ENCODE data around the gene ZNF331.
A peak's percentile ranks its signal among the peaks of the same experiment; 100 is the strongest.
"Not testable (repeated sequence)": the region's sequence is repeated elsewhere in the genome, so short reads cannot be mapped to it uniquely, and the experiment has no call there.

ZNF331 gene

DNA sequence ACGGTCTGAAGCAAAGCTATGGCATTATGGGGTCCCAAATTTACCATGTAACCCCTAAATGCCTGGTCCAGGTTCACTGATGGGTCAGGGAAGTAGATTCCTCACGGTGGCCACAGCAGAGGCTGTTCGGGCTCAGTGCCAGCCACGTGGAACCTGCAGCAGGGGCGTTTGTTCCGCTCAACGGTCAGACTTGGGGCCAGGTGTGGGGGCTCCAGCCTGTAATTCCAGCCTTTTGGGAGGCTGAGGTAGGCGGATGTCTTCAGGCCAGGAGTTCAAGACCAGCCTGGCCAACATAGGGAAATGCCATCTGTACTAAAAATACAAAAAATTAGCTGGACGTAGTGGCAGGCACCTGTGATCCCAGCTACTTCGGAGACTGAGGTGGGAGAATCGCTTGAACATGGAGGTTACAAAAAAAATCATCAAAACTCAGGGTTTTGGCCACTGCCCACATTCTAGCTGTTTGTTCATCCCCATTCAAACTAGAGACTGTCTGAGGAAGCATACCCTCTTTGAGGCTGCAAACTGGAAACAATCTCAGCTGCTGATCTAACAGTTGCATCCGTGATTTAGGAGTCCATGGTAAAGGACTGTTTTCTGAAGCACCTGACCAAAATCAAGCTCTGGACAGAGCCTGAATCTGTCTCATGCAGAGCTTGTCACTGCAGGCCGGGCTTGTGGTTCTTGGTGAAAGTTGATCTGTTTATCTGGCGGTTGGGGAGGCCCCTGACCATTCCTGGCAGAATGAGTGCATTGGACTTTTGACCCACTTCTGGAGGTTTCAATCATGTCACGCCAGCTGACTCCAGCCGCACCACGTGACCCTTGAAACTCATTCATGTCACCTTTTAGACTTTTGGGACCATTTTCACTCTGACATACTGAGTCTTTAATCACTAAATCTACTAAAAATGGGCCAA lies 30.2 kb upstream of the ZNF331 start:
- Histone ChIP-seq H3K9me3 (ENCODE audit: control insufficient read depth, insufficient read depth, low read length) (no peaks in the 10 kb centered on the region), H3K27me3 (ENCODE audit: control insufficient read depth, insufficient read depth, low read length) (no peaks in the 10 kb centered on the region), H3K36me3 (ENCODE audit: control insufficient read depth, insufficient read depth, low read length) (no peaks in the 10 kb centered on the region), H3K4me1 (ENCODE audit: control insufficient read depth, insufficient read depth, low read length) (no peaks in the 10 kb centered on the region; the same call in none of the 2 replicates), H3K27ac (ENCODE audit: low read length) (no peak overlapping the region), H3K4me3 (ENCODE audit: low read length) (no peak overlapping the region)
- DNase-seq (ENCODE audit: low read depth, low spot score): no peak
- no CpG with 5 or more reads among the region's 17 CpGs for WGBS (ENCODE audit: insufficient coverage, insufficient read length)

DNA sequence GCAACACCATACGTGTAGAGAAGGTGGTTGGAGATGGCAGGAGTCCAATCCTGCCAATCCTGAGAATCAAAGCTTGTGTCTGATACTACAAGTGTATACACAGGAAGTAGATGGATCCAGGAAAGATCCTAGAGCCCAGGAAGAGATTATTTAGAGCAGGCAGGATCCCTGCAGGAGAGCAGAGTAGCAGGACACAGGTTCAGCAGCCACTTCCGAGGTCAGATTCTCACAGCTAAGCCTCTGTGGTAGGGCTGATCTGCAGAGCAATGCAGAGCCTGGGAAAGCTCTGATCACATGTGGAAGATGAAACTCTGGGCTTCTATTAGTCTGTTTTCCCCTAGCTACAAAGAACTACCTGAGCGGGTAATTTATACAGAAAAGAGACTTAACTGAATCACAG lies 28.5 kb upstream of the ZNF331 start:
- H3K9me3 ChIP-seq (ENCODE audit: control insufficient read depth, insufficient read depth, low read length): no peaks in the 10 kb centered on the region
- H3K4me1 ChIP-seq (ENCODE audit: control insufficient read depth, insufficient read depth, low read length): no peaks in the 10 kb centered on the region; the same call in none of the 2 replicates
- no peaks in the 10 kb centered on the region for H3K27me3 ChIP-seq (ENCODE audit: control insufficient read depth, insufficient read depth, low read length)
- H3K36me3 ChIP-seq (ENCODE audit: control insufficient read depth, insufficient read depth, low read length): no peaks in the 10 kb centered on the region
- DNase-seq (ENCODE audit: low read depth, low spot score): no peak
- H3K27ac ChIP-seq (ENCODE audit: low read length): no peak overlapping the region
- no peak overlapping the region for H3K4me3 ChIP-seq (ENCODE audit: low read length)
- no CpG with 5 or more reads among the region's 3 CpGs for WGBS (ENCODE audit: insufficient coverage, insufficient read length)

DNA sequence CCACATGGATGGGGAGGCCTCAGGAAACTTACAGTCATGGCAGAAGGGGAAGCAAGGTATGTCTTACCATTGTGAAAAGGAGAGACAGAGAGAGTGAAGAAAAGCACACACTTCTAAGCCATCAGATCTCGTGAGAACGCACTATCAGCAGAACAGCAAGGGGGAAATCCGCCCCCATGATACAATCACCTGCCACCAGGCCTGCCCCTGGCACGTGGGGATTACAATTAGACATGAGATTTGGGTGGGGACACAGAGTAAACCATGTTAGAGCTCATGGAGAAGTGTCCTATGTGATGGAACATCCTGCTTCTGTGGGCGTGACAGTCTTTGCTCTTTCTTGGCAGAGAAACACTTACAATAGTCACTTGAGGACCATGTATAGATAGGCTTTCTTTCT lies 28.1 kb upstream of the ZNF331 start:
- no peak overlapping the region for H3K4me3 ChIP-seq (ENCODE audit: low read length)
- H3K4me1 ChIP-seq (ENCODE audit: control insufficient read depth, insufficient read depth, low read length): no peaks in the 10 kb centered on the region; the same call in none of the 2 replicates
- no peaks in the 10 kb centered on the region for H3K36me3 ChIP-seq (ENCODE audit: control insufficient read depth, insufficient read depth, low read length)
- no peaks in the 10 kb centered on the region for H3K27me3 ChIP-seq (ENCODE audit: control insufficient read depth, insufficient read depth, low read length)
- WGBS (ENCODE audit: insufficient coverage, insufficient read length): no CpG with 5 or more reads among the region's 5 CpGs
- no peak overlapping the region for H3K27ac ChIP-seq (ENCODE audit: low read length)
- no peak for DNase-seq (ENCODE audit: low read depth, low spot score)
- H3K9me3 ChIP-seq (ENCODE audit: control insufficient read depth, insufficient read depth, low read length): no peaks in the 10 kb centered on the region

DNA sequence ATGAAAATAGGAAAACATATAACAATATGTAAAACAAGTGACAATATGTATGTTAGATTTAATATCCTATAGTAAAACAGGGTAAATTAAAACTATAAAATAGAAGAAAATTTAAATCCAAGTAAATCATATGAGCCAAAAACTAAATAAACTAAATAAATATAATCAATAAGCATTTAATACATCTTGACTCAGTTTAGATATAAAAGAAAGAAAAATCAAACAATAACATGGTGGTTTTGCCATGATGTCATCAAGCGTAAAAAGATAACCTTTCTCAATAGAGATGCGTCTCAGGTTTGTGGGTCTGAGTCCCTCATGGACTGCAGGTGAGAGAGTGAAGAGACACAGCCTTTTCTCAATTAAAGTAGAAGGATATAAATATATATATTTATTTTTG lies 26.6 kb upstream of the ZNF331 start:
- Histone ChIP-seq H3K27ac (ENCODE audit: low read length) (no peak overlapping the region), H3K9me3 (ENCODE audit: control insufficient read depth, insufficient read depth, low read length) (no peaks in the 10 kb centered on the region), H3K27me3 (ENCODE audit: control insufficient read depth, insufficient read depth, low read length) (no peaks in the 10 kb centered on the region), H3K36me3 (ENCODE audit: control insufficient read depth, insufficient read depth, low read length) (no peaks in the 10 kb centered on the region), H3K4me1 (ENCODE audit: control insufficient read depth, insufficient read depth, low read length) (no peaks in the 10 kb centered on the region; the same call in none of the 2 replicates), H3K4me3 (ENCODE audit: low read length) (no peak overlapping the region)
- no peak for DNase-seq (ENCODE audit: low read depth, low spot score)
- WGBS (ENCODE audit: insufficient coverage, insufficient read length): no CpG with 5 or more reads among the region's 2 CpGs

DNA sequence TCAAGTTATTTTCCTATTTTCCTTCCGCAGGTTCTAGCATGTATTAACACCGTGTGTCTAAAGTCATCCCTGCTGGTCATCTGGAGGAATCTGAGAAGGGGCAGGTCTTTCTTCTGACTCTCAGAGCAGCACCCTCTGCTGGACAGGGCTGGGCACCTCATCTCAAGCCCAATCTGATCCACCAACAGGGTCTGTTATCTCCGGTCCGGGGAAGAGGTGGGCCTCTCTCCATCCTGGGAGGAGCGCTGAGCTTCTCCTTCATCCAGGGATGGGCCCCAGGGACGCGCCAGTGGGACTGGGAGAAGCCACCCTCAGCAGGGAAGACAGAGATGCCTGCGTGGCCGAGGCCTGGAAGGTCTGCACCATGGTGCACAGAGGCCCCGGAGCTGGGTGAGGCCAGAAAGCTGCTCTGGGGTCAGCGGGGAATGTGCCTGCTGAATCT lies 26.0 kb upstream of the ZNF331 start:
- Histone ChIP-seq H3K9me3 (ENCODE audit: control insufficient read depth, insufficient read depth, low read length) (no peaks in the 10 kb centered on the region), H3K27ac (ENCODE audit: low read length) (no peak overlapping the region), H3K27me3 (ENCODE audit: control insufficient read depth, insufficient read depth, low read length) (no peaks in the 10 kb centered on the region), H3K4me1 (ENCODE audit: control insufficient read depth, insufficient read depth, low read length) (no peaks in the 10 kb centered on the region; the same call in 1 of the 2 replicates), H3K36me3 (ENCODE audit: control insufficient read depth, insufficient read depth, low read length) (no peaks in the 10 kb centered on the region), H3K4me3 (ENCODE audit: low read length) (no peak overlapping the region)
- no CpG with 5 or more reads among the region's 11 CpGs for WGBS (ENCODE audit: insufficient coverage, insufficient read length)
- DNase-seq (ENCODE audit: low read depth, low spot score): peak; percentile 71

DNA sequence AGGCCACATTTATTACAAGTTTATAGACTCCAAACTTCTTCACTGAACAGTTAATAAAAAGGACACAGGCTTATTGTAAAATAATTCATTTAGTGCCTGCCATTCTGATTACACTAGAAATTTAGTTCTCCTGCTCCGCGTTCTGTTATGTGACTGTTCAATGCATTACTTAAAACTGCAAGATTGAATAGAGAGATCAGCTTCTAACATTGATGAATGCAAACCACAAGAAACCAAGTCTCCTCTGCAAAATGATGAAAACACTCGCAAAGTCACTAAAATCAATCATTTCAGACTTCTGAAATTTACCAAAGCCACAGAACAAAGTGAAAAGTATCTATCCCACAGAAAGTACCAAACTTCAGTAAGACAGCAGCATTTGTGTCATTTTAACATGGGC lies 22.9 kb upstream of the ZNF331 start:
- H3K9me3 ChIP-seq (ENCODE audit: control insufficient read depth, insufficient read depth, low read length); H3K36me3 ChIP-seq (ENCODE audit: control insufficient read depth, insufficient read depth, low read length); DNase-seq (ENCODE audit: low read depth, low spot score); H3K4me1 ChIP-seq (ENCODE audit: control insufficient read depth, insufficient read depth, low read length); H3K27me3 ChIP-seq (ENCODE audit: control insufficient read depth, insufficient read depth, low read length); H3K27ac ChIP-seq (ENCODE audit: low read length); H3K4me3 ChIP-seq (ENCODE audit: low read length): not testable (repeated sequence)
- WGBS (ENCODE audit: insufficient coverage, insufficient read length): no CpG with 5 or more reads among the region's 3 CpGs

DNA sequence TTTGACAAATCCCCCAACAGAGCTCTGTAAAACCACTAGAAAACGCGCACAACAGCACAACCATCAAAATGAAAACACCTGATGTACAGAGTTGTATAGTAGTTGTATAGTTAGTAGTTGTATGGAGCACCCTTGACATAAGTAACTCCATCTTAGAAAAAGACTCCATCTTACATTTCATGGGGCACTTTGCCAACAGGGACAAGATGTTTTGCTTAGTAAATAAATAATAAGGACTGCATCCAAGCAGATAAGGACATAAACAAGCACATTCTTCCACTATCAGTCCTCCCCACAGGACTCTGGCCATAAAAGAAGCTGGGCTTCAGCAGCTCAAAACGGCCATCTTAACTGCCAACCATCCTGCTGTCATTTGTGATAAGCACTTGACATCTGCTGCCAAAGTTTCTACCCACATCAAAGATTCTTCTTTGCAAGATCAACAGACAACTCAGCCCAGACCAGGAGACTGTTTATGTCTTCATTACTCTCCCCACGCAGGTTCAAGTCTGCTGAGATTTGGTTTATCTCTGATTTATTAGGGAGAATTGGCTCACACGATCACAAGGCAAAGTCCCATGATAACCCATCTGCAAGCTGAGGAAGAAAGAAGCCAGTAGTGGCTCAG lies 20.7 kb upstream of the ZNF331 start:
- WGBS (ENCODE audit: insufficient coverage, insufficient read length): no CpG with 5 or more reads among the region's 5 CpGs

DNA sequence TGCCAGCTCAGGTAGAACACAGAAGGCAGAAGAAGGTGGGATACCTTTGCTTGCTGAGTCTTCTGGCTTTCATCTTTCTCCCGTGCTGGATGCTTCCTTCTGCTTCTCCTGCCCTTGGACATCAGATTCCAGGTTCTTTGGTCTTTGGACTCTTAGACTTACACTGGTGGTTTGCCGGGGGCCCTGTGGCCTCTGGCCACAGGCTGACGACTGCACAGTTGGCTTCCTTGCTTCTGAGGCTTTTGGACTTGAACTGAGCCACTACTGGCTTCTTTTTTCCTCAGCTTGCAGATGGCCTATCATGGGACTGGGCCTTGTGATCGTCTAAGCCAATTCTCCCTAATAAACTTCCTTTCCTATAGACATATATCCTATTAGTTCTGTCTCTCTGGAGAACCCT lies 19.8 kb upstream of the ZNF331 start:
- H3K36me3 ChIP-seq (ENCODE audit: control insufficient read depth, insufficient read depth, low read length): no peaks in the 10 kb centered on the region
- no peaks in the 10 kb centered on the region for H3K27me3 ChIP-seq (ENCODE audit: control insufficient read depth, insufficient read depth, low read length)
- no peak overlapping the region for H3K27ac ChIP-seq (ENCODE audit: low read length)
- H3K9me3 ChIP-seq (ENCODE audit: control insufficient read depth, insufficient read depth, low read length): no peaks in the 10 kb centered on the region
- no peak overlapping the region for H3K4me3 ChIP-seq (ENCODE audit: low read length)
- no peak for DNase-seq (ENCODE audit: low read depth, low spot score)
- H3K4me1 ChIP-seq (ENCODE audit: control insufficient read depth, insufficient read depth, low read length): no peaks in the 10 kb centered on the region
- WGBS (ENCODE audit: insufficient coverage, insufficient read length): no CpG with 5 or more reads among the region's 4 CpGs

More for the DNA sequence above, 20.7 kb upstream of the ZNF331 start:
- Histone ChIP-seq H3K4me3 (ENCODE audit: low read length) (no peak overlapping the region), H3K27me3 (ENCODE audit: control insufficient read depth, insufficient read depth, low read length) (no peaks in the 10 kb centered on the region), H3K27ac (ENCODE audit: low read length) (no peak overlapping the region), H3K4me1 (ENCODE audit: control insufficient read depth, insufficient read depth, low read length) (no peaks in the 10 kb centered on the region), H3K9me3 (ENCODE audit: control insufficient read depth, insufficient read depth, low read length) (no peaks in the 10 kb centered on the region), H3K36me3 (ENCODE audit: control insufficient read depth, insufficient read depth, low read length) (no peaks in the 10 kb centered on the region)
- DNase-seq (ENCODE audit: low read depth, low spot score): no peak

DNA sequence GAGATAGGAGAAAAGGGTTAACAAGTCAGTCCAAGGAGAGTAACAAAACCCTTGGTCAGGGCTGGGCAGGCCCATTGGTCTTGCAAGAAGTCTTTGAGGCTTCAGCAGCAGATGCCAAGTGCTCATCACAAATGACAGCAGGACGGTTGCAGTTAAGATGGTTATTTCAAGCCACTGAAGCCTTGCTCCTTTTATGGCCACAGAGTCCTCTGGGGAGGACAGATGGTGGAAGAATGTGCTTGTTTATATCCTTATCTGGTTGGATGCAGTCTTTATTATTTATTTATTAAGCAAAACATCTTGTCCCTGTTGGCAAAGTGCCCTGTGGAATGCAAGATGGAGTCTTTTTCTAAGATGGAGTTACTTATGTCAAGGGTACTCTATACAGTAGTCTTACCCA lies 19.2 kb upstream of the ZNF331 start:
- no peak for DNase-seq (ENCODE audit: low read depth, low spot score)
- WGBS (ENCODE audit: insufficient coverage, insufficient read length): no CpG with 5 or more reads among the region's 1 CpG
- no peaks in the 10 kb centered on the region for H3K9me3 ChIP-seq (ENCODE audit: control insufficient read depth, insufficient read depth, low read length)
- H3K27me3 ChIP-seq (ENCODE audit: control insufficient read depth, insufficient read depth, low read length): no peaks in the 10 kb centered on the region
- no peaks in the 10 kb centered on the region for H3K4me1 ChIP-seq (ENCODE audit: control insufficient read depth, insufficient read depth, low read length)
- no peaks in the 10 kb centered on the region for H3K36me3 ChIP-seq (ENCODE audit: control insufficient read depth, insufficient read depth, low read length)
- no peak overlapping the region for H3K27ac ChIP-seq (ENCODE audit: low read length)
- H3K4me3 ChIP-seq (ENCODE audit: low read length): no peak overlapping the region

DNA sequence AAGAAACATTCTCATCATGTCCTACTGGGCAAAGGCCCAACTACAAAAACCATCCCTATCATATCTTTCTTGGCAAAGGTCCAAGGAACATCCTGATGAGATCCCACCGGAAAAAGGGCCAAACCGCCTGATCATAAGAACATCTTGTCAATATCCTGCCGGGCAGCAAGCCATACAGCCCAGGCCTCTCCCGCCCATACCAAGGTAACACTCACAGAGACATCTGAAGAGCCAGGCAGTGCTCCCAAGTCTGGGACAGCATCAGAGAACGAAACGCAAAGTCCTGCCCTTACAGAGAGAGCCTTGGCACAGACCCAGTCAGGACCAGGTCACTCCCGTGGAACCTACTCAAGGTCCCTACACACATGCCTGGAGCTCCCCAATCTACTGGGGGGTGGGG lies 18.5 kb upstream of the ZNF331 start:
- no peak for DNase-seq (ENCODE audit: low read depth, low spot score)
- H3K9me3 ChIP-seq (ENCODE audit: control insufficient read depth, insufficient read depth, low read length): no peaks in the 10 kb centered on the region
- no peaks in the 10 kb centered on the region for H3K27me3 ChIP-seq (ENCODE audit: control insufficient read depth, insufficient read depth, low read length)
- no CpG with 5 or more reads among the region's 7 CpGs for WGBS (ENCODE audit: insufficient coverage, insufficient read length)
- no peaks in the 10 kb centered on the region for H3K36me3 ChIP-seq (ENCODE audit: control insufficient read depth, insufficient read depth, low read length)
- H3K4me1 ChIP-seq (ENCODE audit: control insufficient read depth, insufficient read depth, low read length): no peaks in the 10 kb centered on the region
- no peak overlapping the region for H3K27ac ChIP-seq (ENCODE audit: low read length)
- H3K4me3 ChIP-seq (ENCODE audit: low read length): no peak overlapping the region

Measured in iPS DF 6.9 (cell line).